HG02973 (cell line): ENCODE results near the gene DEPDC7.
"Not testable (repeated sequence)": the region's sequence is repeated elsewhere in the genome, so short reads cannot be mapped to it uniquely, and the experiment has no call there.

Experiments used
- ATAC-seq: cut with Tn5 transposase; IDR thresholded peaks from one replicate; pipeline ENCODE4 v1.9.1; 2021; ENCODE audit warnings: moderate library complexity; ENCODE audit not compliant: unreplicated experiment

DEPDC7 gene

GRCh38 chr11:33021937-33022336, 6.3 kb downstream of the DEPDC7 start:
- ATAC-seq, result no peak

GRCh38 chr11:33025339-33025722, 9.7 kb downstream of the DEPDC7 start:
- ATAC-seq, result no peak

- ATAC-seq, result no peak
Observed at GRCh38 chr11:33027233-33027632, 11.6 kb downstream of the DEPDC7 start.

GRCh38 chr11:33027846-33028536, 12.3 kb downstream of the DEPDC7 start:
- no peak for ATAC-seq

GRCh38 chr11:33028537-33028914, 12.8 kb downstream of the DEPDC7 start:
- no peak for ATAC-seq

- ATAC-seq, result not testable (repeated sequence)
Observed at GRCh38 chr11:33029218-33029617, 13.5 kb downstream of the DEPDC7 start.

GRCh38 chr11:33033493-33033892, 17.8 kb downstream of the DEPDC7 start:
- no peak for ATAC-seq

GRCh38 chr11:33035011-33035410, 19.3 kb downstream of the DEPDC7 start:
- ATAC-seq, result no peak

- ATAC-seq, result peak; percentile 74
Observed at GRCh38 chr11:33039274-33040032, 23.8 kb downstream of the DEPDC7 start, which contains the start of gene TCP11L1. TCP11L1 (plus strand) TSS chr11:33039572; CDS start chr11:33043774, 4,202 bp downstream.

GRCh38 chr11:33040033-33040861, 24.6 kb downstream of the DEPDC7 start:
- peak; percentile 25 for ATAC-seq

- no peak for ATAC-seq
Observed at GRCh38 chr11:33040862-33041453, 25.3 kb downstream of the DEPDC7 start.

- ATAC-seq, result no peak
Observed at GRCh38 chr11:33043221-33043830, 27.6 kb downstream of the DEPDC7 start.

- ATAC-seq, result no peak
Observed at GRCh38 chr11:33044285-33044756, 28.6 kb downstream of the DEPDC7 start.

- ATAC-seq, result no peak
Observed at GRCh38 chr11:33045551-33046255, 30.0 kb downstream of the DEPDC7 start.

GRCh38 chr11:33048701-33049100, 33.0 kb downstream of the DEPDC7 start:
- ATAC-seq, result not testable (repeated sequence)

- ATAC-seq, result not testable (repeated sequence)
Observed at GRCh38 chr11:33049565-33050408, 34.1 kb downstream of the DEPDC7 start.

GRCh38 chr11:33052231-33052630, 36.6 kb downstream of the DEPDC7 start:
- ATAC-seq, result no peak

- ATAC-seq, result no peak
Observed at GRCh38 chr11:33055375-33055774, 39.7 kb downstream of the DEPDC7 start.

- no peak for ATAC-seq
Observed at GRCh38 chr11:33057284-33057683, 41.6 kb downstream of the DEPDC7 start.
